HCT116 (cell line): Measurements from ENCODE around the gene PAPOLB. TPM values are rescaled to one million over a fixed set of nuclear protein-coding genes. Genes with fewer than 3 reads are reported as not detected.

ENCODE experiments used
- ATAC-seq: fragments of 200-7000 bp; cut with Tn5 transposase; 2 replicates; pipeline ENCODE4 v1.9.1; 2020; ENCODE audit warnings: mild to moderate bottlenecking, moderate library complexity
- BruUV-seq: library from RNA; stranded (reverse); fragments of 400-500 nt; replicated peaks from 2 replicates; lab custom pipeline; 2021; lab: Mats Ljungman, UMichigan
- CTCF ChIA-PET: fragments of 300-600 bp; sonication (Branson Sonifier 250); formaldehyde crosslinking; loops from one replicate; lab custom pipeline; 2021; ENCODE audit warnings: antibody characterized with exemption; lab: Charles Lee
- POLR2A ChIA-PET: fragments of 300-600, 350-600 bp; sonication (Branson Sonifier 250); formaldehyde crosslinking; loops from one replicate; lab custom pipeline; 2021; ENCODE audit warnings: antibody characterized with exemption; lab: Charles Lee
- RAD21 ChIA-PET, 2 experiments: fragments of 300-600 bp; sonication (Branson Sonifier 250); formaldehyde crosslinking; loops; one replicate each; lab custom pipeline; 2023; ENCODE audit warnings: low total read pairs in 2 of 2; ENCODE audit not compliant: uncharacterized antibody in 2 of 2, unreplicated experiment in 2 of 2, low non-redundant PET in 1 of 2; lab: Charles Lee
- DNase-seq: peaks from one replicate; pipeline ENCODE4 v3.0.0-alpha.2; 2010; ENCODE audit warnings: low read depth, low spot score
- H2AFZ ChIP-seq: fragments of 200-600 bp; shearing (Covaris generic), sonication (generic); 2 replicates; pipeline ENCODE4 v1.6.1; 2017; ENCODE audit warnings: low read depth, mixed run types, mixed read lengths, antibody characterized with exemption, low read length; ENCODE audit not compliant: poor library complexity, severe bottlenecking
- H3K27ac ChIP-seq: 2 replicates; pipeline ENCODE4 v1.5.1; 2012; ENCODE audit warnings: low read depth, low read length
- H3K27me3 ChIP-seq: fragments of 200-600 bp; sonication (generic); 2 replicates; pipeline ENCODE4 v1.6.1; 2016; ENCODE audit warnings: mixed run types, low read length, mixed read lengths; ENCODE audit not compliant: insufficient read depth
- H3K36me3 ChIP-seq, 2 experiments: fragments of 200-500 bp in 1 of 2; fragments of 200-600 bp in 1 of 2; sonication (Bioruptor generic) in 1 of 2; sonication (generic) in 1 of 2; 2 replicates each; pipeline versions ENCODE4 v1.5.1 to v1.6.1; 2014 to 2016; ENCODE audit warnings: low read length in 2 of 2, inconsistent platforms in 1 of 2, mixed read lengths in 1 of 2, mixed run types in 1 of 2; ENCODE audit not compliant: insufficient read depth in 2 of 2, control insufficient read depth in 1 of 2
- H3K4me1 ChIP-seq, 2 experiments: fragments of 200-600 bp in 1 of 2; sonication (generic) in 1 of 2; 2 replicates each; pipeline versions ENCODE4 v1.5.1 to v1.6.1; 2012 to 2017; ENCODE audit warnings: low read length in 2 of 2, inconsistent platforms in 1 of 2, mild to moderate bottlenecking in 1 of 2, mixed read lengths in 1 of 2, mixed run types in 1 of 2, moderate library complexity in 1 of 2; ENCODE audit not compliant: insufficient read depth in 2 of 2, control insufficient read depth in 1 of 2
- H3K4me2 ChIP-seq: fragments of 200-600 bp; sonication (generic); 2 replicates; pipeline ENCODE4 v1.6.1; 2017; ENCODE audit warnings: mixed run types, low read length, mixed read lengths
- H3K4me3 ChIP-seq, 2 experiments: fragments of 200-600 bp in 1 of 2; sonication (generic) in 1 of 2; replicated peaks in 1 of 2; 2 replicates each; pipeline ENCODE4 v1.5.1; 2011 to 2016; ENCODE audit warnings: low read length in 2 of 2, control low read depth in 1 of 2, low read depth in 1 of 2, mild to moderate bottlenecking in 1 of 2, mixed read lengths in 1 of 2, mixed run types in 1 of 2
- H3K79me2 ChIP-seq: fragments of 200-600 bp; sonication (generic); 2 replicates; pipeline ENCODE4 v1.6.1; 2017; ENCODE audit warnings: mild to moderate bottlenecking, mixed run types, low read length, moderate library complexity, mixed read lengths; ENCODE audit not compliant: insufficient read depth
- H3K9ac ChIP-seq: fragments of 200-600 bp; sonication (generic); 2 replicates; pipeline ENCODE4 v1.6.1; 2016; ENCODE audit warnings: low read length, mixed read lengths
- H3K9me2 ChIP-seq: fragments of 200-600 bp; sonication (generic), shearing (Covaris generic); 2 replicates; pipeline ENCODE4 v1.6.1; 2017; ENCODE audit warnings: mixed run types, mild to moderate bottlenecking, moderate library complexity; ENCODE audit not compliant: insufficient read depth
- H3K9me3 ChIP-seq, 2 experiments: fragments of 200-500 bp in 1 of 2; fragments of 200-600 bp in 1 of 2; sonication (Bioruptor generic) in 1 of 2; sonication (generic) in 1 of 2; 2 replicates each; pipeline ENCODE4 v1.6.1; 2014 to 2017; ENCODE audit warnings: low read length in 2 of 2, mixed read lengths in 2 of 2, inconsistent platforms in 1 of 2, low read depth in 1 of 2, mild to moderate bottlenecking in 1 of 2, mixed run types in 1 of 2, moderate library complexity in 1 of 2; ENCODE audit not compliant: control insufficient read depth in 1 of 2, insufficient read depth in 1 of 2
- H4K20me1 ChIP-seq: fragments of 200-600 bp; sonication (generic), shearing (Covaris generic); 2 replicates; pipeline ENCODE4 v1.6.1; 2017; ENCODE audit warnings: mixed run types, mild to moderate bottlenecking, moderate library complexity; ENCODE audit not compliant: insufficient read depth
- EZH2 ChIP-seq: fragments of 200-600 bp; sonication (generic); IDR thresholded peaks from 2 replicates; pipeline ENCODE4 v1.6.1; 2017; ENCODE audit warnings: antibody characterized with exemption, mixed run types
- FOSL1 ChIP-seq: IDR thresholded peaks from 2 replicates; pipeline ENCODE4 v1.6.1; 2012; ENCODE audit warnings: low read depth
- JUND ChIP-seq: IDR thresholded peaks from 2 replicates; pipeline ENCODE4 v1.6.1; 2012
- MAX ChIP-seq: IDR thresholded peaks from 2 replicates; pipeline ENCODE4 v1.6.1; 2012
- POLR2A ChIP-seq: IDR thresholded peaks from 2 replicates; pipeline ENCODE4 v1.7.0; 2011; ENCODE audit warnings: borderline replicate concordance; ENCODE audit not compliant: insufficient read depth, insufficient read length; ENCODE audit errors: extremely low read depth
- REST ChIP-seq: IDR thresholded peaks from 2 replicates; pipeline ENCODE4 v1.6.1; 2012; ENCODE audit warnings: low read depth
- SIN3A ChIP-seq: IDR thresholded peaks from 2 replicates; pipeline ENCODE4 v1.6.1; 2012; ENCODE audit warnings: low read depth
- SP1 ChIP-seq: IDR thresholded peaks from 2 replicates; pipeline ENCODE4 v1.6.1; 2012; ENCODE audit warnings: low read depth
- TCF7L2 ChIP-seq: IDR thresholded peaks from 2 replicates; pipeline ENCODE4 v1.7.0; 2011; ENCODE audit warnings: borderline replicate concordance, inconsistent platforms; ENCODE audit not compliant: insufficient read depth, insufficient read length; ENCODE audit errors: extremely low read depth
- ZFX ChIP-seq: fragments of 450-650 bp; IDR thresholded peaks from 2 replicates; pipeline ENCODE4 v1.6.1; 2017
- ZNF274 ChIP-seq: fragments of 200-500 bp; sonication (Bioruptor generic); IDR thresholded peaks from 2 replicates; pipeline ENCODE4 v1.6.1; 2014; ENCODE audit warnings: mild to moderate bottlenecking, low read depth, low read length, inconsistent platforms
- intact Hi-C: fragments of 100-400 bp; cut with micrococcal nuclease; formaldehyde crosslinking; loops from 2 replicates; pipeline ENCODE4 v1.10.0; 2022
- total RNA-seq: library from RNA; stranded (reverse); gene quantifications from one replicate; pipeline ENCODE4 v1.2.1, GENCODE V29; 2021; ENCODE audit not compliant: unreplicated experiment
- TF ChIP-seq, protein P1 (sequence below): IDR thresholded peaks from 2 replicates; pipeline ENCODE4 v1.6.1; 2011; ENCODE audit warnings: mild to moderate bottlenecking, low read length, moderate library complexity; ENCODE audit not compliant: insufficient replicate concordance; ENCODE audit errors: extremely low read depth

Gene PAPOLB
- total RNA-seq, 1 experiment from 2014 or later = 0.20 TPM

DNA sequence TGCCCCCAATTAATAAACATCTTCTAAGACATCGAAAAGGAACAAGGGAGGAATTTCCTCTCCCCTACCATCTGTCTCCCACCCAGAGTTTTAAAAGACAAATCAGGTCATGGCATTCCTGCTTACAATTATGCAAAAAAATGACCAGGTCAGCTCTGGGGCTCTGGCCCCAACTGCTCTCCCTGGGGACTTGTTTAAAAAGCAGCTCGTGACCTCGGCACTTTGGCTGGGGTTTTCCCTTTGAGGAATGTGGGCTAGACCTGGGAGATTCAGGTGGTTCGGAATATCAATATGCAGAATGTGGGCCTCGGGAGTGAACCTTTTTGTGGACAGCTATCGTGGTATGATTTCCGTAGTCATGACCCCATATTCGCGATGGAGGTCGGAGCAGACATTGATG is 22.3 kb upstream of the PAPOLB start:
- POLR2A ChIA-PET = no interaction called here
- CTCF ChIA-PET = interaction anchor here (0.6 to 2.2 kb wide), 20 partner anchors 12 to 204 kb away, joined by 3 to 14 read pairs (median 4); no protein-coding TSS in a partner anchor
- Histone ChIP-seq H3K27me3 (no peaks in the 10 kb centered on the region), H3K4me2 (peak overlapping the region; percentile 68; the same call in 1 of the 2 replicates), H2AFZ (no peak overlapping the region), H3K9me3 (no peaks in the 10 kb centered on the region), H3K9ac (no peak overlapping the region), H3K79me2 (0 out of 2 replicates have a peak, but pooled peaks cover 4% of the 10 kb centered on the region), H3K4me3 (no peak overlapping the region), H3K9me2 (no peaks in the 10 kb centered on the region), H3K4me1 (peaks cover 0 to 8% of the 10 kb centered on the region in 2 experiments; a peak in 2 of 4 replicates), H3K27ac (no peak overlapping the region), H4K20me1 (no peaks in the 10 kb centered on the region), H3K36me3 (no peaks in the 10 kb centered on the region)
- no TSS peak for BruUV-seq
- RAD21 ChIA-PET = interaction anchor here (0.6 to 1.4 kb wide), 3 partner anchors 54 to 92 kb away, joined by 3 read pairs; no protein-coding TSS in a partner anchor
- TF ChIP-seq, protein P1, sequence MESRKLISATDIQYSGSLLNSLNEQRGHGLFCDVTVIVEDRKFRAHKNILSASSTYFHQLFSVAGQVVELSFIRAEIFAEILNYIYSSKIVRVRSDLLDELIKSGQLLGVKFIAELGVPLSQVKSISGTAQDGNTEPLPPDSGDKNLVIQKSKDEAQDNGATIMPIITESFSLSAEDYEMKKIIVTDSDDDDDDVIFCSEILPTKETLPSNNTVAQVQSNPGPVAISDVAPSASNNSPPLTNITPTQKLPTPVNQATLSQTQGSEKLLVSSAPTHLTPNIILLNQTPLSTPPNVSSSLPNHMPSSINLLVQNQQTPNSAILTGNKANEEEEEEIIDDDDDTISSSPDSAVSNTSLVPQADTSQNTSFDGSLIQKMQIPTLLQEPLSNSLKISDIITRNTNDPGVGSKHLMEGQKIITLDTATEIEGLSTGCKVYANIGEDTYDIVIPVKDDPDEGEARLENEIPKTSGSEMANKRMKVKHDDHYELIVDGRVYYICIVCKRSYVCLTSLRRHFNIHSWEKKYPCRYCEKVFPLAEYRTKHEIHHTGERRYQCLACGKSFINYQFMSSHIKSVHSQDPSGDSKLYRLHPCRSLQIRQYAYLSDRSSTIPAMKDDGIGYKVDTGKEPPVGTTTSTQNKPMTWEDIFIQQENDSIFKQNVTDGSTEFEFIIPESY = no peak
- no peak for TF ChIP-seq SIN3A
- TF ChIP-seq TCF7L2 = no peak
- TF ChIP-seq POLR2A = no peak
- no peak for TF ChIP-seq ZFX
- no peak for TF ChIP-seq ZNF274
- TF ChIP-seq EZH2 = no peak
- TF ChIP-seq REST = no peak
- TF ChIP-seq FOSL1 = no peak
- no peak for TF ChIP-seq SP1
- TF ChIP-seq MAX = no peak
- TF ChIP-seq JUND = no peak
- DNase-seq (no peak), ATAC-seq (no peak)
- intact Hi-C loops = no loop called here
